ENCODE data around the gene MTG2.

The MTG2 gene

DNA sequence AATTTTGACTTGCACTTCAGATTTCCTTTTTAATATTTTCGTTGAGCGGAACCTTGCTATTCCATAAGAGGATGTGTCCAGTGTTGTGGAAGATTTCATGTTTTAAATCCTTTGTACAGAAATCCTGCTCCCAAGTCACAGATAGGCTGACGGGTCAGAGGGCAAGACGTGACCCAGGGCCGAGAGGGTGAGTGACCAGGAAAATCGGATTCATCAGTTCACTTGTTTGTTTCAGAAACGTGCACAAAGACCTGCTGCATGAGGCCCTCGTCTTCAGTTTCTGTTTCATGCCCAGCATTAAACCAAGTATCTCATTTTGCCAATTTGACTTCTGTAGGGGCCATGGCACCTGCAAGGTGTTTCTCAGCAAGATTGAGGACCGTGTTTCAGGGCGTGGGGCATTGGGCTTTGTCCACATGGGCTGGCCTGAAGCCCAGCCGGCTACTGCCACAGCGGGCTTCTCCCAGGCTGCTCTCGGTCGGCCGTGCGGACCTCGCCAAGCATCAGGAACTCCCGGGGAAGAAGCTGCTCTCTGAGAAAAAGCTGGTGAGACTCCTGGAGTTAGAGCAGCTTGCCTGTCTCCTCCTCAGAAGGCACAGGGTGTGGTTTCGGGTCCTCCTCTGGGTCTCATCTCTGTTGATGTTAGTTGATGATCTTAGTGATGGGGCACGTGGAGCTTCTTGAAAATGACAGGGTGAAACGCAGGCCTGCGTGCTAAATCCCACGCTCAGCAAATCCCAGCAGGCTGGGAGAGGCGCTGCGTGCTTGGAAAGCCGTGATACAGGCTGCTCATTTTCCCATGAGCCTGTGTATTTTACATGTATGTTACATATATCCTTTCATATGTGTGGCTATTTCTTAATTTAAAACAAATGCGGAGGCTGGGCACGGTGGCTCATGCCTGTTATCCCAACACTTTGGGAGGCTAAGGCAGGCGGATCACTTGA, 10.5 kb downstream of the MTG2 start:
- H2AK5ac ChIP-seq (ENCODE audit: low read length, severe bottlenecking), result no peak overlapping the region
- no peak overlapping the region for H2BK15ac ChIP-seq (ENCODE audit: low read depth, poor library complexity, severe bottlenecking)
- no peak overlapping the region for H2AFZ ChIP-seq (ENCODE audit: low read depth, low read length)
- DNase-seq, result no peak
- H3K23ac ChIP-seq (ENCODE audit: low read length in 2 of 2), result no peak overlapping the region
- H3K4me1 ChIP-seq (ENCODE audit: control insufficient read depth, insufficient read depth, low read depth, low read length), result peaks cover 6% of the 10 kb centered on the region
- H3K9me3 ChIP-seq (ENCODE audit: control insufficient read depth, low read length), result no peaks in the 10 kb centered on the region
- H3K27ac ChIP-seq (ENCODE audit: low read length, poor library complexity, severe bottlenecking), result no peak overlapping the region
- no peak overlapping the region for H3K4ac ChIP-seq (ENCODE audit: low read depth in 1 of 2, low read length in 2 of 2)
- peaks cover 45 to 54% of the 10 kb centered on the region in 2 experiments for H3K36me3 ChIP-seq (ENCODE audit: control insufficient read depth in 1 of 2, insufficient read depth in 2 of 2, low read depth in 1 of 2, low read length in 2 of 2)
- H3K14ac ChIP-seq (ENCODE audit: low read length in 2 of 2), result no peak overlapping the region
- no peak overlapping the region for H2BK120ac ChIP-seq (ENCODE audit: low read depth, low read length)
- no peak overlapping the region for H4K91ac ChIP-seq (ENCODE audit: low read length)
- H3K9ac ChIP-seq (ENCODE audit: low read length), result no peak overlapping the region
- no peak overlapping the region for H2BK5ac ChIP-seq (ENCODE audit: low read depth, low read length, poor library complexity, severe bottlenecking)
- H4K8ac ChIP-seq (ENCODE audit: low read length), result no peak overlapping the region
- H2BK12ac ChIP-seq (ENCODE audit: low read length in 2 of 2), result no peak overlapping the region
- peaks cover 39% of the 10 kb centered on the region for H3K79me1 ChIP-seq (replicated peaks; ENCODE audit: low read length, poor library complexity, severe bottlenecking)
- H3K4me2 ChIP-seq (ENCODE audit: low read length, poor library complexity, severe bottlenecking), result no peak overlapping the region
- 90% methylated on average over 23 of the region's 29 CpGs for WGBS
- no peak overlapping the region for H3K4me3 ChIP-seq (ENCODE audit: insufficient read depth in 1 of 2, low read depth in 1 of 2, low read length in 2 of 2)
- H3K27me3 ChIP-seq (ENCODE audit: control insufficient read depth in 1 of 2, insufficient read depth in 1 of 2, low read length in 2 of 2), result no peaks in the 10 kb centered on the region
- no peak overlapping the region for H3K18ac ChIP-seq (ENCODE audit: low read depth in 1 of 2, low read length in 2 of 2)

DNA sequence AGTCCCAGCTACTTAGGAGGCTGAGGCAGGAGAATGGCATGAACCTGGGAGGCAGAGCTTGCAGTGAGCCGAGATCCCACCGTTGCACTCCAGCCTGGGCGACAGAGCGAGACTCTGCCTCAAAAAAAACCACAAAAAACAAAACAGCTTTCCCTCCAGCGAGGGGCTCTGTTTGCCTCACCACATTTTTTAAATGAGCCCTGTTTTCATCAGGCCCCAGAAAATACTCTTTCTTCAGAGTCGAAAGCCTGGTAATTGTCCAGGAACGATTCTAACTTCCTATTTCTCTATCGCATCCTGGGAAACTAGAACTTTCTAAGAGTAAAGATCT, 12.2 kb downstream of the MTG2 start:
- H2BK120ac ChIP-seq (ENCODE audit: low read depth, low read length), result no peak overlapping the region
- no peak overlapping the region for H2BK5ac ChIP-seq (ENCODE audit: low read depth, low read length, poor library complexity, severe bottlenecking)
- 97% methylated on average over 6 of the region's 8 CpGs for WGBS
- no peak overlapping the region for H2BK12ac ChIP-seq (ENCODE audit: low read length in 2 of 2)
- no peak overlapping the region for H3K4me2 ChIP-seq (ENCODE audit: low read length, poor library complexity, severe bottlenecking)
- no peak overlapping the region for H3K4me3 ChIP-seq (ENCODE audit: insufficient read depth in 1 of 2, low read depth in 1 of 2, low read length in 2 of 2)
- H4K8ac ChIP-seq (ENCODE audit: low read length), result no peak overlapping the region
- H3K36me3 ChIP-seq (ENCODE audit: control insufficient read depth in 1 of 2, insufficient read depth in 2 of 2, low read depth in 1 of 2, low read length in 2 of 2), result peaks cover 56% of the 10 kb centered on the region in 2 experiments
- H3K9ac ChIP-seq (ENCODE audit: low read length), result no peak overlapping the region
- H3K27me3 ChIP-seq (ENCODE audit: control insufficient read depth in 1 of 2, insufficient read depth in 1 of 2, low read length in 2 of 2), result no peaks in the 10 kb centered on the region
- peaks cover 6% of the 10 kb centered on the region for H3K4me1 ChIP-seq (ENCODE audit: control insufficient read depth, insufficient read depth, low read depth, low read length)
- no peak for DNase-seq
- H2AK5ac ChIP-seq (ENCODE audit: low read length, severe bottlenecking), result no peak overlapping the region
- H2BK15ac ChIP-seq (ENCODE audit: low read depth, poor library complexity, severe bottlenecking), result no peak overlapping the region
- H3K27ac ChIP-seq (ENCODE audit: low read length, poor library complexity, severe bottlenecking), result no peak overlapping the region
- H3K18ac ChIP-seq (ENCODE audit: low read depth in 1 of 2, low read length in 2 of 2), result no peak overlapping the region
- H3K9me3 ChIP-seq (ENCODE audit: control insufficient read depth, low read length), result no peaks in the 10 kb centered on the region
- no peak overlapping the region for H2AFZ ChIP-seq (ENCODE audit: low read depth, low read length)
- H4K91ac ChIP-seq (ENCODE audit: low read length), result no peak overlapping the region
- no peak overlapping the region for H3K14ac ChIP-seq (ENCODE audit: low read length in 2 of 2)
- no peak overlapping the region for H3K23ac ChIP-seq (ENCODE audit: low read length in 2 of 2)
- no peak overlapping the region for H3K4ac ChIP-seq (ENCODE audit: low read depth in 1 of 2, low read length in 2 of 2)
- peaks cover 42% of the 10 kb centered on the region for H3K79me1 ChIP-seq (replicated peaks; ENCODE audit: low read length, poor library complexity, severe bottlenecking)

DNA sequence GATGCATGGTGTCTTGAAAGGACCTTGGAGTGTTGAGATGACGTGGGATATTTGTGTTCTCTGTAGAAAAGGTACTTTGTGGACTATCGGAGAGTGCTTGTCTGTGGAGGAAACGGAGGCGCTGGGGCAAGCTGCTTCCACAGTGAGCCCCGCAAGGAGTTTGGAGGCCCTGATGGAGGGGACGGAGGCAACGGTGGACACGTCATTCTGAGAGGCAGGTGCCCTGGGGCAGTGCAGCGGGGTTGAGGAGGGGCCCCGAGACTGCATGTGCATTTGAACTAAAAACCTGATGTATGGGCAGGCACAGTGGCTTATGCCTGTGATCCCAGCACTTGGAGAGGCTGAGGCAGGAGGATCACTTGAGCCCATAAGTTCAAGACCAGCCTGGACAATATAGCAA, 12.9 kb downstream of the MTG2 start:
- H2BK15ac ChIP-seq (ENCODE audit: low read depth, poor library complexity, severe bottlenecking), result no peak overlapping the region
- no peak overlapping the region for H2BK12ac ChIP-seq (ENCODE audit: low read length in 2 of 2)
- H3K9me3 ChIP-seq (ENCODE audit: control insufficient read depth, low read length), result no peaks in the 10 kb centered on the region
- no peak overlapping the region for H4K8ac ChIP-seq (ENCODE audit: low read length)
- 97% methylated on average over 10 of the region's 10 CpGs for WGBS
- no peak overlapping the region for H3K4ac ChIP-seq (ENCODE audit: low read depth in 1 of 2, low read length in 2 of 2)
- H4K91ac ChIP-seq (ENCODE audit: low read length), result no peak overlapping the region
- H3K18ac ChIP-seq (ENCODE audit: low read depth in 1 of 2, low read length in 2 of 2), result no peak overlapping the region
- H2AFZ ChIP-seq (ENCODE audit: low read depth, low read length), result no peak overlapping the region
- H2AK5ac ChIP-seq (ENCODE audit: low read length, severe bottlenecking), result no peak overlapping the region
- no peak overlapping the region for H3K4me2 ChIP-seq (ENCODE audit: low read length, poor library complexity, severe bottlenecking)
- H3K27me3 ChIP-seq (ENCODE audit: control insufficient read depth in 1 of 2, insufficient read depth in 1 of 2, low read length in 2 of 2), result no peaks in the 10 kb centered on the region
- H3K4me1 ChIP-seq (ENCODE audit: control insufficient read depth, insufficient read depth, low read depth, low read length), result peaks cover 6% of the 10 kb centered on the region
- peaks cover 36% of the 10 kb centered on the region for H3K79me1 ChIP-seq (replicated peaks; ENCODE audit: low read length, poor library complexity, severe bottlenecking)
- H2BK120ac ChIP-seq (ENCODE audit: low read depth, low read length), result no peak overlapping the region
- H3K14ac ChIP-seq (ENCODE audit: low read length in 2 of 2), result no peak overlapping the region
- H3K9ac ChIP-seq (ENCODE audit: low read length), result no peak overlapping the region
- H2BK5ac ChIP-seq (ENCODE audit: low read depth, low read length, poor library complexity, severe bottlenecking), result no peak overlapping the region
- no peak overlapping the region for H3K4me3 ChIP-seq (ENCODE audit: insufficient read depth in 1 of 2, low read depth in 1 of 2, low read length in 2 of 2)
- H3K36me3 ChIP-seq (ENCODE audit: control insufficient read depth in 1 of 2, insufficient read depth in 2 of 2, low read depth in 1 of 2, low read length in 2 of 2), result peaks cover 56 to 58% of the 10 kb centered on the region in 2 experiments
- H3K23ac ChIP-seq (ENCODE audit: low read length in 2 of 2), result no peak overlapping the region
- no peak for DNase-seq
- H3K27ac ChIP-seq (ENCODE audit: low read length, poor library complexity, severe bottlenecking), result no peak overlapping the region

DNA sequence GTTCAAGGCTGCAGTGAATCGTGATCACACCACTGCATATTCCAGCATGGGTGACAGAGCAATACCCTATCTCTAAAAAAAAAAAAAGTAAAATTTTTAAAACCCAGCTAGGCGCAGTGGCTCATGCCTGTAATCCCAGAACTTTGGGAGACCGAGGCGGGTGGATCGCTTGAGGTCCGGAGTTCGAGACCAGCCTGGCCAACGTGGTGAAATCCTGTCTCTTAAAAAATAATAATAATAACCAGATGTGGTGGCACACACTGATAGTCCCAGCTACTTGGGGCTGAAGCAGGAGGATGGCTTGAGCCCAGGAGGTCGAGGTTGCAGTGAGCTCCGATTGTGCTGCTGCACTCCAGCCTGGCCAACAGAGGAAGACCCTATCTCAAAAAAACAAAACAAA, 13.5 kb downstream of the MTG2 start:
- Histone ChIP-seq H2BK15ac (ENCODE audit: low read depth, poor library complexity, severe bottlenecking) (no peak overlapping the region), H3K23ac (ENCODE audit: low read length in 2 of 2) (no peak overlapping the region), H3K36me3 (ENCODE audit: control insufficient read depth in 1 of 2, insufficient read depth in 2 of 2, low read depth in 1 of 2, low read length in 2 of 2) (peaks cover 56 to 58% of the 10 kb centered on the region in 2 experiments), H3K4ac (ENCODE audit: low read depth in 1 of 2, low read length in 2 of 2) (no peak overlapping the region), H3K4me2 (ENCODE audit: low read length, poor library complexity, severe bottlenecking) (no peak overlapping the region), H3K9ac (ENCODE audit: low read length) (no peak overlapping the region), H3K18ac (ENCODE audit: low read depth in 1 of 2, low read length in 2 of 2) (no peak overlapping the region), H2BK120ac (ENCODE audit: low read depth, low read length) (no peak overlapping the region), H4K91ac (ENCODE audit: low read length) (no peak overlapping the region), H2BK5ac (ENCODE audit: low read depth, low read length, poor library complexity, severe bottlenecking) (no peak overlapping the region), H3K9me3 (ENCODE audit: control insufficient read depth, low read length) (no peaks in the 10 kb centered on the region), H3K14ac (ENCODE audit: low read length in 2 of 2) (no peak overlapping the region), H2AK5ac (ENCODE audit: low read length, severe bottlenecking) (no peak overlapping the region), H3K27ac (ENCODE audit: low read length, poor library complexity, severe bottlenecking) (no peak overlapping the region), H3K27me3 (ENCODE audit: control insufficient read depth in 1 of 2, insufficient read depth in 1 of 2, low read length in 2 of 2) (no peaks in the 10 kb centered on the region), H3K79me1 (replicated peaks; ENCODE audit: low read length, poor library complexity, severe bottlenecking) (peaks cover 32% of the 10 kb centered on the region), H3K4me3 (ENCODE audit: insufficient read depth in 1 of 2, low read depth in 1 of 2, low read length in 2 of 2) (no peak overlapping the region), H3K4me1 (ENCODE audit: control insufficient read depth, insufficient read depth, low read depth, low read length) (peaks cover 11% of the 10 kb centered on the region), H2BK12ac (ENCODE audit: low read length in 2 of 2) (no peak overlapping the region), H4K8ac (ENCODE audit: low read length) (no peak overlapping the region), H2AFZ (ENCODE audit: low read depth, low read length) (no peak overlapping the region)
- no peak for DNase-seq
- 100% methylated on average over 7 of the region's 10 CpGs for WGBS
